Activated CD4-positive, alpha-beta T cell treated with anti-CD3 and anti-CD28 coated beads, Interleukin-2, amount 50 U/mL, for 16 hours (primary cell): Measurements from ENCODE around the gene SLIT3.

ENCODE experiments used
- DNase-seq: peaks from one replicate; pipeline ENCODE4 v3.0.0-alpha.2; 2020

Gene SLIT3

GRCh38 chr5:168944004-168944403 lies 356.9 kb downstream of the SLIT3 start:
- no peak for DNase-seq

GRCh38 chr5:168943091-168943884 lies 357.7 kb downstream of the SLIT3 start:
- DNase-seq: peak; percentile 12

GRCh38 chr5:168941901-168942300 lies 359.0 kb downstream of the SLIT3 start:
- DNase-seq: no peak

- DNase-seq: no peak
These were observed 360.2 kb downstream of the SLIT3 start for GRCh38 chr5:168940712-168941111.

- no peak for DNase-seq
These were observed 360.9 kb downstream of the SLIT3 start for GRCh38 chr5:168939887-168940544.

GRCh38 chr5:168939156-168939800 lies 361.7 kb downstream of the SLIT3 start:
- no peak for DNase-seq

- DNase-seq: no peak
These were observed 364.4 kb downstream of the SLIT3 start for GRCh38 chr5:168936511-168936910.

- DNase-seq: no peak
These were observed 365.8 kb downstream of the SLIT3 start for GRCh38 chr5:168935183-168935582.

GRCh38 chr5:168934169-168934568 lies 366.8 kb downstream of the SLIT3 start:
- no peak for DNase-seq

GRCh38 chr5:168932400-168933189 lies 368.3 kb downstream of the SLIT3 start:
- no peak for DNase-seq

- DNase-seq: peak; percentile 6
These were observed 369.1 kb downstream of the SLIT3 start for GRCh38 chr5:168931638-168932345.

- DNase-seq: no peak
These were observed 371.3 kb downstream of the SLIT3 start for GRCh38 chr5:168929656-168930055.

- no peak for DNase-seq
These were observed 375.8 kb downstream of the SLIT3 start for GRCh38 chr5:168925160-168925559.

- no peak for DNase-seq
These were observed 379.6 kb downstream of the SLIT3 start for GRCh38 chr5:168921147-168921866.

- DNase-seq: no peak
These were observed 380.7 kb downstream of the SLIT3 start for GRCh38 chr5:168920019-168920810.

- no peak for DNase-seq
These were observed 382.9 kb downstream of the SLIT3 start for GRCh38 chr5:168917947-168918600.

- no peak for DNase-seq
These were observed 384.1 kb downstream of the SLIT3 start for GRCh38 chr5:168916852-168917251.

GRCh38 chr5:168916266-168916665 lies 384.7 kb downstream of the SLIT3 start:
- no peak for DNase-seq

- no peak for DNase-seq
These were observed 386.4 kb downstream of the SLIT3 start for GRCh38 chr5:168914491-168914890.

GRCh38 chr5:168910874-168911273 lies 390.1 kb downstream of the SLIT3 start:
- no peak for DNase-seq
